Frontal cortex (tissue), 4 donors: ENCODE measurements around the gene IMPDH1. TPM values are rescaled to one million over a fixed set of nuclear protein-coding genes. Genes with fewer than 3 reads are reported as not detected.

Source experiments
- DNase-seq, 2 donors: peaks; one replicate each; pipeline ENCODE4 v3.0.0; 2012; ENCODE audit warnings: low spot score in 2 of 2
- FAIRE-seq: peaks from 2 replicates; lab custom pipeline; 2012; peaks lifted over from hg19 to GRCh38; lab: Jason Lieb, UNC
- total RNA-seq: library from RNA; depleted of rRNA; stranded (reverse); fragments of >200 nt; gene quantifications from one replicate; pipeline ENCODE4 v1.2.3, GENCODE V29; 2014
- donor health status: control.
- donor health status: control.
- donor health status: control.

The IMPDH1 gene
- total RNA-seq, 1 donor from 2014 or later, result 26.5 TPM

GRCh38 chr7:128392446-128393327 is 17.1 kb downstream of the IMPDH1 start:
- FAIRE-seq, result no peak
- no peak for DNase-seq

GRCh38 chr7:128391805-128392204 is 18.0 kb downstream of the IMPDH1 start:
- FAIRE-seq, result no peak
- DNase-seq, result no peak

- FAIRE-seq (no peak), DNase-seq (no peak)
Measured at GRCh38 chr7:128390871-128391565, 18.8 kb downstream of the IMPDH1 start.

- DNase-seq (no peak), FAIRE-seq (no peak)
Measured at GRCh38 chr7:128389618-128390329, 20.0 kb downstream of the IMPDH1 start.

GRCh38 chr7:128389085-128389617 is 20.6 kb downstream of the IMPDH1 start:
- FAIRE-seq, result no peak
- DNase-seq, result no peak

GRCh38 chr7:128388145-128388485 is 21.7 kb downstream of the IMPDH1 start:
- no peak for DNase-seq
- FAIRE-seq, result no peak

GRCh38 chr7:128387216-128388144 is 22.3 kb downstream of the IMPDH1 start:
- DNase-seq (peak; percentile 76 to 94), FAIRE-seq (no peak)

GRCh38 chr7:128385988-128386925 is 23.5 kb downstream of the IMPDH1 start:
- DNase-seq (no peak), FAIRE-seq (no peak)

GRCh38 chr7:128384726-128385125 is 25.1 kb downstream of the IMPDH1 start:
- FAIRE-seq (no peak), DNase-seq (no peak)

GRCh38 chr7:128383776-128384175 is 26.0 kb downstream of the IMPDH1 start:
- no peak for FAIRE-seq
- no peak for DNase-seq

GRCh38 chr7:128381161-128381821 is 28.5 kb downstream of the IMPDH1 start:
- DNase-seq (no peak), FAIRE-seq (no peak)

- DNase-seq, result no peak
- FAIRE-seq, result no peak
Measured at GRCh38 chr7:128380483-128381106, 29.2 kb downstream of the IMPDH1 start.

- no peak for DNase-seq
- FAIRE-seq, result no peak
Measured at GRCh38 chr7:128379900-128380479, 29.8 kb downstream of the IMPDH1 start.

- no peak for FAIRE-seq
Measured at GRCh38 chr7:128378637-128379036, 31.1 kb downstream of the IMPDH1 start.

GRCh38 chr7:128376077-128376476 is 33.7 kb downstream of the IMPDH1 start:
- DNase-seq, result no peak
- FAIRE-seq, result no peak

More at GRCh38 chr7:128378637-128379036, 31.1 kb downstream of the IMPDH1 start:
- no peak for DNase-seq

- FAIRE-seq (no peak), DNase-seq (no peak)
Measured at GRCh38 chr7:128374041-128374440, 35.7 kb downstream of the IMPDH1 start.

- DNase-seq (no peak), FAIRE-seq (no peak)
Measured at GRCh38 chr7:128373606-128374005, 36.2 kb downstream of the IMPDH1 start.
